ENCODE results near the gene PLEKHG4. TPM values are rescaled to one million over a fixed set of nuclear protein-coding genes. Genes with fewer than 3 reads are reported as not detected.

PLEKHG4 gene
- total and polyA plus RNA-seq, 10 of the 15 experiments (the other 5 are each of a cell fraction or from before 2014, with no cell fraction given) = 0.14 to 2.6 (median 0.99) TPM

- in situ Hi-C loops (cut with MboI) = no loop called here
- no peak for TF ChIP-seq CTCF (IDR thresholded peaks at IDR 0.05 in 2 of 3, conservative IDR thresholded peaks at IDR 0.05 in 1 of 3; ENCODE audit: control insufficient read depth in 2 of 3, extremely low read depth in 1 of 3, insufficient read depth in 1 of 3, low read depth in 3 of 3, low read length in 3 of 3)
- TF ChIP-seq BRCA1 (IDR thresholded peaks at IDR 0.05; ENCODE audit: low read depth, low read length) = no peak
- TF ChIP-seq CREM (IDR thresholded peaks at IDR 0.05; ENCODE audit: low read depth) = no peak
- TF ChIP-seq RFX5 (IDR thresholded peaks at IDR 0.05; ENCODE audit: low read depth, low read length) = no peak
- no peak for TF ChIP-seq CREB1 (IDR thresholded peaks at IDR 0.05; ENCODE audit: low read depth)
- no peak for TF ChIP-seq POLR2AphosphoS5 (IDR thresholded peaks at IDR 0.05; ENCODE audit: low read length)
- TF ChIP-seq JUNB (IDR thresholded peaks at IDR 0.05) = no peak
- no peak for TF ChIP-seq CHD4 (IDR thresholded peaks at IDR 0.05)
- no peak for TF ChIP-seq NR2F1 (conservative IDR thresholded peaks at IDR 0.05)
- TF ChIP-seq ZNF274 (IDR thresholded peaks at IDR 0.05; ENCODE audit: insufficient read depth, insufficient read length) = no peak
- TF ChIP-seq, protein P1, sequence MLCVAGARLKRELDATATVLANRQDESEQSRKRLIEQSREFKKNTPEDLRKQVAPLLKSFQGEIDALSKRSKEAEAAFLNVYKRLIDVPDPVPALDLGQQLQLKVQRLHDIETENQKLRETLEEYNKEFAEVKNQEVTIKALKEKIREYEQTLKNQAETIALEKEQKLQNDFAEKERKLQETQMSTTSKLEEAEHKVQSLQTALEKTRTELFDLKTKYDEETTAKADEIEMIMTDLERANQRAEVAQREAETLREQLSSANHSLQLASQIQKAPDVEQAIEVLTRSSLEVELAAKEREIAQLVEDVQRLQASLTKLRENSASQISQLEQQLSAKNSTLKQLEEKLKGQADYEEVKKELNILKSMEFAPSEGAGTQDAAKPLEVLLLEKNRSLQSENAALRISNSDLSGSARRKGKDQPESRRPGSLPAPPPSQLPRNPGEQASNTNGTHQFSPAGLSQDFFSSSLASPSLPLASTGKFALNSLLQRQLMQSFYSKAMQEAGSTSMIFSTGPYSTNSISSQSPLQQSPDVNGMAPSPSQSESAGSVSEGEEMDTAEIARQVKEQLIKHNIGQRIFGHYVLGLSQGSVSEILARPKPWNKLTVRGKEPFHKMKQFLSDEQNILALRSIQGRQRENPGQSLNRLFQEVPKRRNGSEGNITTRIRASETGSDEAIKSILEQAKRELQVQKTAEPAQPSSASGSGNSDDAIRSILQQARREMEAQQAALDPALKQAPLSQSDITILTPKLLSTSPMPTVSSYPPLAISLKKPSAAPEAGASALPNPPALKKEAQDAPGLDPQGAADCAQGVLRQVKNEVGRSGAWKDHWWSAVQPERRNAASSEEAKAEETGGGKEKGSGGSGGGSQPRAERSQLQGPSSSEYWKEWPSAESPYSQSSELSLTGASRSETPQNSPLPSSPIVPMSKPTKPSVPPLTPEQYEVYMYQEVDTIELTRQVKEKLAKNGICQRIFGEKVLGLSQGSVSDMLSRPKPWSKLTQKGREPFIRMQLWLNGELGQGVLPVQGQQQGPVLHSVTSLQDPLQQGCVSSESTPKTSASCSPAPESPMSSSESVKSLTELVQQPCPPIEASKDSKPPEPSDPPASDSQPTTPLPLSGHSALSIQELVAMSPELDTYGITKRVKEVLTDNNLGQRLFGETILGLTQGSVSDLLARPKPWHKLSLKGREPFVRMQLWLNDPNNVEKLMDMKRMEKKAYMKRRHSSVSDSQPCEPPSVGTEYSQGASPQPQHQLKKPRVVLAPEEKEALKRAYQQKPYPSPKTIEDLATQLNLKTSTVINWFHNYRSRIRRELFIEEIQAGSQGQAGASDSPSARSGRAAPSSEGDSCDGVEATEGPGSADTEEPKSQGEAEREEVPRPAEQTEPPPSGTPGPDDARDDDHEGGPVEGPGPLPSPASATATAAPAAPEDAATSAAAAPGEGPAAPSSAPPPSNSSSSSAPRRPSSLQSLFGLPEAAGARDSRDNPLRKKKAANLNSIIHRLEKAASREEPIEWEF (IDR thresholded peaks at IDR 0.05; ENCODE audit: insufficient replicate concordance, low read depth, low read length) = no peak
- no peak for TF ChIP-seq SP1 (IDR thresholded peaks at IDR 0.05; ENCODE audit: low read depth, low read length)
- no peak for TF ChIP-seq ATF7 (IDR thresholded peaks at IDR 0.05; ENCODE audit: low read depth)
- no peak for TF ChIP-seq TCF12 (IDR thresholded peaks at IDR 0.05; ENCODE audit: low read depth, low read length)
- TF ChIP-seq MYB (IDR thresholded peaks at IDR 0.05; ENCODE audit: borderline replicate concordance, low read depth, low read length) = no peak
- no peak for TF ChIP-seq CEBPB (IDR thresholded peaks at IDR 0.05; ENCODE audit: borderline replicate concordance in 1 of 2, low read depth in 2 of 2, low read length in 2 of 2)
Measured at GRCh38 chr16:67283826-67284555, 4.7 kb downstream of the PLEKHG4 start.

More at GRCh38 chr16:67283826-67284555, 4.7 kb downstream of the PLEKHG4 start:
- Histone ChIP-seq H3K27ac (ENCODE audit: control insufficient read depth, insufficient read depth) (no peak overlapping the region), H3K9ac (ENCODE audit: control insufficient read depth, insufficient read depth, low read length) (no peak overlapping the region), H3K4me2 (ENCODE audit: control insufficient read depth, insufficient read depth) (no peak overlapping the region), H3K4me3 (no peak overlapping the region), H3K27me3 (replicated peaks in 1 of 2; ENCODE audit: control insufficient read depth in 2 of 2, insufficient read depth in 2 of 2, low read length in 1 of 2) (no peaks in the 10 kb centered on the region), H3K36me3 (ENCODE audit: control insufficient read depth in 2 of 2, insufficient read depth in 2 of 2, low read length in 1 of 2) (no peaks in the 10 kb centered on the region), H3K79me2 (ENCODE audit: control insufficient read depth, insufficient read depth, low read length) (no peaks in the 10 kb centered on the region), H3K4me1 (ENCODE audit: control insufficient read depth, insufficient read depth, low read length) (no peaks in the 10 kb centered on the region), H2AFZ (ENCODE audit: control insufficient read depth, low read depth, low read length) (no peak overlapping the region), H3K9me3 (replicated peaks; ENCODE audit: control insufficient read depth, insufficient read depth, low read length) (no peaks in the 10 kb centered on the region), H4K20me1 (ENCODE audit: control insufficient read depth, insufficient read depth) (no peaks in the 10 kb centered on the region)
- intact Hi-C loops (cut with micrococcal nuclease; ENCODE audit: unreplicated experiment) = no loop called here
- BruUV-seq (replicated peaks) = no TSS peak
- FAIRE-seq (no peak), ATAC-seq (no peak), DNase-seq (ENCODE audit: low read depth, low spot score) (no peak)
- 39% methylated on average over 21 of the region's 21 CpGs for WGBS (ENCODE audit: insufficient coverage, insufficient replicate concordance, low lambda C conversion rate, missing lambda C conversion rate)
- SMC1A ChIA-PET (ENCODE audit: uncharacterized antibody, unreplicated experiment) = interaction anchor here (0.9 kb wide), 1 partner anchor 55 kb away, joined by 3 read pairs; no protein-coding TSS in a partner anchor
- CTCF ChIA-PET = interaction anchor here (0.6 to 2.0 kb wide), 8 partner anchors 18 to 86 kb away, joined by 3 to 11 read pairs (median 4); no protein-coding TSS in a partner anchor
- RAD21 ChIA-PET (ENCODE audit: unreplicated experiment) = interaction anchor here (0.9 kb wide), 1 partner anchor 55 kb away, joined by 3 read pairs; no protein-coding TSS in a partner anchor
- POLR2A ChIA-PET = no interaction called here
